Activated CD4-positive, alpha-beta T cell treated with anti-CD3 and anti-CD28 coated beads for 4 hours (primary cell): ENCODE results near the gene PASK.

ENCODE experiments used
- DNase-seq, 2 donors: peaks; one replicate each; pipeline ENCODE4 v3.0.0-alpha.2; 2020

PASK gene

GRCh38 chr2:241074901-241075540 is 74.3 kb downstream of the PASK start:
- no peak for DNase-seq

GRCh38 chr2:241074065-241074818 is 75.0 kb downstream of the PASK start:
- DNase-seq = no peak

DNA sequence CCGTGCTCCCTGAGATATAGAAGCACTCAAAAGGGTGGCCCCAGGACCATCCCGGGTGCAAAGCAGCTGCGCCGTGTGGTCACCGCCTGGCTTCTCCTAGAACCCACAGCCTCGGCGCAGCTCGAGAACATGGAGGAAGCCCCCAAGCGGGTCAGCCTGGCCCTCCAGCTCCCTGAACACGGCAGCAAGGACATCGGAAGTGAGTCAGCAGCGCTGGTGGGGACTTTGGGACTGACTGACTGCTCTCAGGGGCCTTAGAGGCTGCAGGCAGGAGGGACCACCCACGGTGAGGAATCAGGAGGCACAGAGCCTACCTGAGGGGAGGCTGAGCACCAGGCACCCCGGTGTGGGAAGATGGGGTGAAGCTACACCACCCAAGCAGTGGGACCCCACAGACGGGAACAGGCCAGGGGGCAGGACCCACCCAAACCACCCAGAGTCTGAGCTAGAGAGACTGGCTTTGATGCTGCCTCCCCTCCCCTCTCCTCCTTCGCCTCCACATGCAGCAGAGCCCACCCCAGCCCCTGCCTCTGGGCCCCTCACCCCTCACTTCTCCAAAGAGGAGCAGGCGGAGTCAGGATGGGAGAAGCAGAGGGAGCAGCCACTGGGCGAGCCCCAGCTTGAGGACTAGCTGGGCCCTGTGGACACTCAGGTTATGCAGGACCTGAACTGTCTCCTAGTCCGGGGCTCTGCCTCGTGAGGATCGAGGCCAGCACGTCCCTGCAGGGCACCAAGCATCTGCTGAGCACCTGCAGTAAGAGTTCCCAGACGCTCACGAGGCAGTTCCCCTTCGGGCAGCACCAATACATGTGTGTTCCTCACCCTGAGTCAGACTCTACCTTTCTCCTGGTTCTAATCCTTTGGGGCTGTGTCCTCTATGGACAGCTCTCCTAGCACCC is 75.9 kb downstream of the PASK start:
- no peak for DNase-seq

DNA sequence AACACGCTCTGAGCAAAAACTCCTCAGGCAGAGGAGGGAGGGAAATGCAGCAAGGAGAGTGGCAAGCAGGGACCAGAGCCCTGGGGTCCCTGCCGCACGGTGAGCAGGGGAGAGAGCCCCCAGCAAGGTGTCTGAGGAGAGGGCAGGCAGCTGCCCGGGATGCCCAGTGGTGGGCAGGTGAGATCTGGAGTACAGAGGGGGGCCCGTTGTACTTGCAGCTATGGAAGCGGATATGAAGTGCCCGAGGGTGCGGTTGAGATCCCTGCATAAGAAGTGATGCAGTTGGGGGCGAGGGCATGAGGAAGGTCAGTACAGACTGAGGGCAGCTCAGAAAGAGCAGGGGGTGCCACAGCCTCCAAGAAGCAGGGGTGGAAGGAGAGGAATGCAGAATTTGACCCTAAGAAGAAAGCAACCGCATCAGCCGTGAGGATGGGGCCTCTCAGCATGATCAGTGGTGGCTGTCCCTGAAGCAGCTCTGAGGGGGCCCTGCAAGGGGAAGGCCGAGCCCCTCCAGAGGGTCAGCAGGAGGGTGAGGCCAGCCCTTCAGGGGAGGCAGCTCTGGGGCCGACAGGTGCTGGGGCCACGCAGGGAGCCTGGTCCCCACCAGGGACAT is 76.6 kb downstream of the PASK start:
- no peak for DNase-seq

DNA sequence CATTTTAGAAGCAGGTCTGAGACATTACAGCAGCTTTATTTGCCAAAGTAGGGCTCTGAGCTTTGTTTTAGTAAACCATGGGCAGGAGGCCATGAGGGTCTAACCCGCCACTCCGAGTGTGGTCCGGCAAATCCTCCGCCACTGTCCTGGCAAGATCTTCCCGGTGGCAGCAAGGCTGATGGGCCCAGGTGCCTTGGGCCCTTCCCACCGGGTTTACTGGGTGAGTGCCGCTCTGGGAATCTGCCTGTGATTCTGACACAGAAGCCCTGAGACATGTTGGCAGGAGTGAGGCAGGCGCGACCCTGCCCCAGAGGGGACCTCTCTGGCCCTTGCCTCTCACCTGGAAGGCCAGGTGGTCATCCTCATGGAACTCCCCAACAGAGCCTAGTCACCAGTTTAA is 77.1 kb downstream of the PASK start:
- DNase-seq = no peak

DNA sequence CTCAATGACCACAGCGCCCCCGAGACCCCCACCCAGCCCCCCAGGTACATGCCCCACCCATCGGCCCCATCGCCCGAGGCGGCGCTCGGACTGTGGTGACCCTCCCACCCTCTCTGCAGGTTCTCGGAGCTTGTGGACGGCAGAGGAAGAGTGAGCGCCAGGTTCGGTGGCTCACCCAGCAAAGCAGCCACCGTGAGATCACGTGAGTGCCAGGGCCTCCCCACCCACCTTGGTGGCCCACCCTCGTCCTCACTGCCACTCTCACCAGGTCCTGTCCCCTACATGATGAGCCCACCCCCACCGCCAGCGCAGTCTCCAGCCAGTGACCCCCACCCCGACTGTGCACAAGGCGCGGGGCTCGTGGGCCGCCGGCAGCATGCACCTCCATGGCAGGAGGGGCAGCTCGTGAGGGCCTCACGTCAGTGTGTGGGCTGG is 77.6 kb downstream of the PASK start:
- no peak for DNase-seq

DNA sequence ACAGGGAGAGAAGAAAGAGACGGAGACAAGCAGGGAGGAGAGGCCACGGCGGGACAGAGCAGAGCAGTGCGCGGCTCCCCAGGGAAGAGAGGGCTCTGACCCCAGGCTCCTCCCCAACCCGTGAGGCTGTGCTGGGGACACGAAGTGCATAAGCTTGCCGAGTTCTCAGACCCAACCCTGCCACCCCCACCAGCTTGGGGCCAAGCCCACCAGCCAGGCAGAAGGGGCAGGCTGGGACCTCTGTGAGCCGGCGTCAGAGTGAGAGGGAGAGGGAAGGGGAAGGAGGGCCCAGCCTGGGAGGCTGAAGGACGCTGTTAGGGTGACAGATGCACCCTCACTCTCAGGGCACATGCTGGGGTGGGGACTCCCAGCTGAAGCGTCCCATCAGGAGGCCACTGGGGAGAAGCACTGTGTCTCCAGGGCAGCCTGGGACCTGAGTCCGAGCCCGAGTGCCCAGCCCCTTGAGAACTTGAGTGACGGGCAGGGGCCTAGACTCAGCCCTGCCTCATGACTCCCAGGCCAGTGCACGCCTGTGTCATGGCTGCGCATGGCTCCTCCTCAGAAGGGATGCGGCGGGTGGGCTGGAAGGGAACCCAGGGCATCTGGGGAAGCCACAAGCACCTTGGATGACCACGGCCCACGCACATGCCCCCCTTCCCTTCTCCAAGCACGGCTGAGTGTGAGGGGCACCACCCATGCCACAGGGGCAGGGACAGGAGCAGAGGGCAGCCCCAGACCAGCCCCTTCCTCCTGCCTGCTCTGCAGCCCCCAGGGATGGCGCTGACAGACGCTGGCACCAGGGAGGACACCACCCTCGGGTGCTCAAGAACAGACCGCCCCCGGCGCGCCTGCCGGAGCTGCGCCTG is 78.2 kb downstream of the PASK start:
- DNase-seq = no peak

- no peak for DNase-seq
Measured at GRCh38 chr2:241070361-241070760, 78.9 kb downstream of the PASK start.

- no peak for DNase-seq
Measured at GRCh38 chr2:241069821-241070281, 79.4 kb downstream of the PASK start.

DNA sequence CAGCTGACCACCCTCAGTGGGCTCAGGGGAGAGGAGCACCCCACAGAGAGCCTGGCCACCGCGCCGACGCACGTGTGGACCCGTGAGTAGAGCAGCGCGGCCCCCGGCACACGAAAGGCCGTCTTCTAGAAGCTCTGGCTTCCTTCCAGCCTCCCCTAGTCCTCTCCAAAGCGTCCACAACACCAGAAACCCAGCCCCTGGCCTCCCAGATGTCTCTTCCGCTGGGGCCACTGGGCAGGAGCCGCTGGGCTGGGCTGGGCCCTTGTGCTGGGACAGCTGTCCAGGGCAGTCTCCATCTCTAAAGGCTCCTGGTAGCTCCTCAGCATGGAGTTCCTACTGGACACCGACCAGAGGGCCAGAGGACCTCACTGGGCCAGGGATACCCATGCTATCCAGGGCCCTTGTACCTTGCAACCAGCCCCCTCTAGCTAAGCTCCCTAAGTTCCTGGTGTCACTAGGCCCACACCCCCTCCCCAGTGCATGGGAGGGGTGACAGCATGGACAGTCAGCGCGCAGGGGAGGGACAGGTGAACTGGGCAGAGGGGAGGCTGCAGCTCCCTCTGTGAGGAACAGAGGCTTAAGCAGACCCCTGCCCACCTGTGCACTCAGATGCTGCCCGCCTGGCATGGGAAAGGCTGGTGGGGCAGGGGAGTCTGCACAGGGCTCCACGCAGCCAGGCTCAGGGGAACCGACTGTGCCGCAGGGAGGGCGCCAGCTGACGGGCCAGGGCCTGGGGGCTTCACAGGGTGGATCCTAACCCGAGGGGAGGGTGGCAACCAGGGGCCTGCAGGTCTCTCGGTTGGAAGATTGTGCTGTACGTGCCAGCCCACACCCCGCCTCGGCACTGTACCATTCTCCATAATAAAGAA is 80.1 kb downstream of the PASK start:
- no peak for DNase-seq

DNA sequence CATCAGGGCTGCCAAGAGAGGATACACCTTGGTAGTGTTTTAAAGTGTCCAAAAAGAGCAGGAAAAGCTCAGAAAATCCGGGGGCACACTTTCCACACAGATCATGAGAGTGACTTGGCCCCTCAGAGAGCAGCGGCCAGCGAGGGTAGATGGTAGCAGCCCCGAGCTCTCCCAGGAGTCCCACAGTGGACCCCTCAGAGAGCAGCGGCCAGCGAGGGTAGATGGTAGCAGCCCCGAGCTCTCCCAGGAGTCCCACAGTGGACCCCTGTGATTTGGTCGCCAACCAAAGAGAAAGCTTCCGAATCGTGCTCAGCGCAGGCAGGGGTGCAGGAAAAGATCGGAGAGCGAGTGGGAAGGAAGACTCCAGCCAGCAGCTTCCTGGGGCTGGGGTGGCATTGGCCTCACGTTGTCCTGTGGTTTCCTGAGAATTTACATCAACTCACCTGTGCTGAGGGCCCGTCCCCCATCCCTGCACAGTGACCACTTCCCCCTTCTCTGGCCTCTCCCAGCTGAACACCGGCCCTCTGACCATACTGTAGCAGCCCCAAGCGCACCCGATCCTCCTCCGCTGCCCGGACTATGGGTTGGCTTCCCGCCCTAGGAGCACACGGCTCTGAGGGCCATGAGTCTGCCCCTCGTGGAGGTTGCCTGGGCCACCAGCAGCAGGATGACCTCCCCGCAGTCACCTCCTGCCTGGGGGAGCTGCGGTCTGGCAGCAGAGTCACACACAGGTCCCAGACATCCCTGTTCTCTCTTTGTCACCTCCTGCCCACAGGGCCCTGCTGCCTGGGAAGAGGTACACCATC is 80.9 kb downstream of the PASK start:
- no peak for DNase-seq

GRCh38 chr2:241067501-241068135 is 81.7 kb downstream of the PASK start:
- DNase-seq = no peak

GRCh38 chr2:241066893-241067341 is 82.4 kb downstream of the PASK start:
- no peak for DNase-seq

DNA sequence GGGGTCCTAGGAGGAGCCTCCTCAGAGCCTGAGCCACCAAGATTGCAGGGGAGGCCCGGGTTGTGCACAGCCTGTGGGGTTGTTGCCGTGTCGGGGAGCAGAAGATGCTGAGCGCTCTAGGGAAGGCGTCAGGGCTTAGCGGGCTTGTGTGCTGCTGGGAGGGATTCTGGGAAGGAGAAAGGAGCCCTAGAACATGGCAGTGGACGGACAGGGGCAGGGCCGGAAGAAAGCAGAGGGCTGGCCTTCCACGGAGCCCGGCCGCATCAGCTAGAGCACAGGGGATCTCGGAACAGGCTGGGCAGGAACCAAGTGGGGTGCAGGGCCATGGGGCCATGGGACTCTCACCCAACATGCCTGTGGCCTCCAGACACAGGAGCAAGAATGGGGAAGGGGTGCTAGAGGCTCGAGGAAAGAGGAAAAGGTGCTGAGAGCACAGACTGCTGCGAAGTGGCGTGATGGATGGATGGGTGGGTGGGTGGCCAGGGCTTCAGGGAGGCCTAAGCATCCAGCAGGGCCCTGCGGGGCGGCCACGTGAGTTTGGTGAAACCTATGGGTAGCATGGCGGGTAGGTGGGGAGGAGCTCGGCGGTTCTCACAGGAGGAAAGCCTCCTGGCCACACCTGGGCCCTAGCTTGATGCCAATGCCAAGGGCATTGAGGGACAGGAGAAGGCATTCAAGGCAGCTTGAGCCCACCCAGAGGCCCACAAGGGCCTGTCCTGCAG is 82.9 kb downstream of the PASK start:
- no peak for DNase-seq

GRCh38 chr2:241065355-241065803 is 83.9 kb downstream of the PASK start:
- DNase-seq = no peak

- no peak for DNase-seq
Measured at GRCh38 chr2:241064802-241065354, 84.4 kb downstream of the PASK start.

DNA sequence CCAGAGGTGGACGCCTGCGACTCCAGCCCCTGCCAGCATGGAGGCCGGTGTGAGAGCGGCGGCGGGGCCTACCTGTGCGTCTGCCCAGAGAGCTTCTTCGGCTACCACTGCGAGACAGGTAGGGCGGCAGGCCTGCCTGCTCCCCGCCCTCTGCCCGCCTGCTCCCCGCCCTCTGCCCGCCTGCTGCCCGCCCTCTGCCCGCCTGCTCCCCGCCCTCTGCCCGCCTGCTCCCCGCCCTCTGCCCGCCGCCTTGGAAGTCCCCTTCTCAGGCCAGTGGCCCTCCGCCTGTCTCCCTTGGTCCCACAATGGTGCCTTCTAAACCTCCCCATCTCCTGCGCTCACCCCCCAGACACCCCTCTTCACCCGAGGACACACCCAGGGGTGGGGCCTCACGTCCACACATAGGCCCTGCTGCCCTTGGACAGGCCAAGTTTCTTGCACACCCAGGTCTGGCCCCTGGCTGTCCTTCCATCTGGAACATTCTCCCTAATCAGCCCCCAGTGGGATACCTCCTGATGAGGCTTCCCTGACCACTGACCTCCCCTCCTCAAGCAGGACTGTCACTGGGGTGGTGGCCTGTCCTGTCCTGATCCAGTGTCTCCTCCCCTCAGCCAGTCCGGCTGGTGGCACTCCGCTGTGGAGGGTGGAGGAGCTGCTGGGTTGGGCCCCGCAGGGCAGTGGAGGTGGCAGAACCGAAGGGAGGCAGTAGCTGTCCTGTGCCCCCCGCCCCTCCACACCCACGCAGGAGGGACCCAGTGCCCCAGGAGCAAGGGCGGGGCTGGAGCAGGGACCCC is 85.1 kb downstream of the PASK start:
- peak; percentile 33 to 39 for DNase-seq
